Duodenal mucosa (tissue), 2 donors: Measurements from ENCODE around the gene HEXIM2.

Experiments used
- H3K27ac ChIP-seq: one replicate; pipeline ENCODE4 v1.7.0; 2013; ENCODE audit warnings: low read depth, low read length
- H3K27me3 ChIP-seq, 2 donors: one replicate each; pipeline ENCODE4 v1.7.0; 2013; ENCODE audit warnings: low read length in 2 of 2, control low read depth in 1 of 2; ENCODE audit not compliant: insufficient read depth in 2 of 2, control insufficient read depth in 1 of 2
- H3K36me3 ChIP-seq, 2 donors: one replicate each; pipeline ENCODE4 v1.7.0; 2013; ENCODE audit warnings: low read length in 2 of 2, control low read depth in 1 of 2; ENCODE audit not compliant: insufficient read depth in 2 of 2, control insufficient read depth in 1 of 2
- H3K4me1 ChIP-seq, 2 donors: one replicate each; pipeline ENCODE4 v1.7.0; 2013; ENCODE audit warnings: low read length in 2 of 2, control low read depth in 1 of 2; ENCODE audit not compliant: insufficient read depth in 2 of 2, control insufficient read depth in 1 of 2
- H3K4me3 ChIP-seq, 2 donors: one replicate each; pipeline ENCODE4 v1.7.0; 2013; ENCODE audit warnings: low read length in 2 of 2, low read depth in 1 of 2
- H3K9ac ChIP-seq, 2 donors: one replicate each; pipeline ENCODE4 v1.7.0; 2013; ENCODE audit warnings: low read length in 2 of 2, low read depth in 1 of 2
- H3K9me3 ChIP-seq, 2 donors: one replicate each; pipeline ENCODE4 v1.7.0; 2013; ENCODE audit warnings: low read length in 2 of 2, control low read depth in 1 of 2; ENCODE audit not compliant: control insufficient read depth in 1 of 2

The HEXIM2 gene

DNA sequence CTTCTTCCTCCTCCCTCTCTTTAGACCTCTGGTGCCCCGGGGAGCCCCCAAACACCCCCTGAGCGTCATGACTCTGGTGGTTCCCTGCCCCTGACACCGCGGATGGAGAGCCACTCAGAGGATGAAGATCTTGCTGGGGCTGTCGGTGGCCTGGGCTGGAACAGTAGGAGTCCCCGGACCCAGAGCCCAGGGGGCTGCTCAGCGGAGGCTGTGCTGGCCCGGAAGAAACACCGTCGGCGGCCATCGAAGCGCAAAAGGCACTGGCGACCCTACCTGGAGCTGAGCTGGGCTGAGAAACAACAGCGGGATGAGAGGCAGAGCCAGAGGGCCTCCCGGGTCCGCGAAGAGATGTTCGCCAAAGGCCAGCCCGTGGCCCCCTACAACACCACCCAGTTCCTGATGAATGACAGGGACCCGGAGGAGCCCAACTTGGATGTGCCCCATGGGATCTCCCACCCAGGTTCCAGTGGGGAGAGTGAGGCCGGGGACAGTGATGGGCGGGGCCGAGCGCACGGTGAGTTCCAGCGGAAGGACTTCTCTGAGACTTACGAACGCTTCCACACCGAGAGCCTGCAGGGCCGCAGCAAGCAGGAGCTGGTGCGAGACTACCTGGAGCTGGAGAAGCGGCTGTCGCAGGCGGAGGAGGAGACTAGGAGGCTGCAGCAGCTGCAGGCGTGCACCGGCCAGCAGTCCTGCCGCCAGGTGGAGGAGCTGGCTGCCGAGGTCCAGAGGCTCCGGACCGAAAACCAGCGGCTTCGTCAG is 7.5 kb downstream of the HEXIM2 start:
- Histone ChIP-seq H3K27me3 (no peaks in the 10 kb centered on the region), H3K27ac (no peak overlapping the region), H3K4me1 (peaks cover 22 to 33% of the 10 kb centered on the region in 2 donors), H3K9me3 (no peaks in the 10 kb centered on the region), H3K36me3 (peaks cover 0 to 3% of the 10 kb centered on the region in 2 donors), H3K4me3 (no peak overlapping the region), H3K9ac (no peak overlapping the region)

DNA sequence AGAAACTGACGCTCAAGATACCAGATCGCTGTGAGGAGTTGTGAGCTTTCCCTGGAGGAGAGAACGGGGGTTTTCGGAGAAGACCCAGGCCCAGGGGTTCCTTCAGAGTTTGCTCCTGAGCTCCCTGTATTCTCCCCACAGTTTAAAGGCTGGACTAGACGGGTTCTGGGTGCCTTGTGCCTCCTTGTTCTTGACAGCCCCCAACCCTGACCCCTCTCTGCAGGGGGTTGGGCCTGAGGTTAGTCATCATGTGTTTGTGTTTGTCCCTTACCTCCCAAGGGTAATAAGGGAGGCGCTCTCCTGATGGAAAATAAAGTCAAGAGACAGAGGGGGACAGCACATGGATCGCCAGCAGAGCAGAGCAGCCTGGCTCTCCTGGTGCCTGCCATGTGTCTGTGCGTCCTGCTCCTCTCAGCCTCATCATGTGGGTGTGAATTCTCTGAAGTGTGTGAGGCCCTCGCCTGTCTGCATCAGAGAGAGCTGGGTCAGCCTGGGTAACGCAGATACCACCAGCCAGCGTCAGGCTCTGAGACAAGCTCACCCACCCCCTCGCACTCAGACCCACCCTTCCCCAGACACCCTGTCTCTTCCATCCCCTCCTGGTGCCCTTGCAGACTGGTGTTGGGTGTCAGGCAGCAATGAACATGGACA is 8.7 kb downstream of the HEXIM2 start:
- no peak overlapping the region for H3K4me3 ChIP-seq
- H3K27me3 ChIP-seq = no peaks in the 10 kb centered on the region
- no peaks in the 10 kb centered on the region for H3K36me3 ChIP-seq
- peak overlapping the region; percentile 63 for H3K27ac ChIP-seq
- H3K4me1 ChIP-seq = peaks cover 22 to 33% of the 10 kb centered on the region in 2 donors
- peak overlapping the region in 1 of 2 donors; percentile 71 for H3K9ac ChIP-seq
- no peaks in the 10 kb centered on the region for H3K9me3 ChIP-seq

DNA sequence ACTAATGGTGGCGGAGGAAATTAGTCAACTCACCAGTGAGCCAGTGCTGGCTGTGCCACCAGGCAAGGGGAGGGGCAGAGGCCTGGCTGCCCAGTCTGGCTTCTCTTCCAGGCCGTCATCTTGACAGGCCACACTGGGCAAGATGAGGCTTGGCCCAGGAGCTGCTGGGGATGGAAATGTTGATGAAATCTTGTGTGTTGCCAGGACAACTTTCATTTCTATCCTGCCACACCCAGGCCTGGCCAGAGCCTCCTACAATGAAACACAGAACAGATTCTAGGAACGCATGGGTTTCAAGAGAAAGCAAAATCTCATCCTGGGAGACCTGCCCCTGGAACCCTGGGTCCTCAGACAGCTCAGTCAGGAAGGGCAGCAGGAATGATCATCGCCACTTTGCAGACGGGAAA is 9.3 kb downstream of the HEXIM2 start:
- Histone ChIP-seq H3K9me3 (no peaks in the 10 kb centered on the region), H3K36me3 (no peaks in the 10 kb centered on the region), H3K4me3 (peak overlapping the region; percentile 24 to 60), H3K27ac (peak overlapping the region; percentile 63), H3K9ac (peak overlapping the region; percentile 55 to 71), H3K27me3 (no peaks in the 10 kb centered on the region), H3K4me1 (peaks cover 23 to 36% of the 10 kb centered on the region in 2 donors)

DNA sequence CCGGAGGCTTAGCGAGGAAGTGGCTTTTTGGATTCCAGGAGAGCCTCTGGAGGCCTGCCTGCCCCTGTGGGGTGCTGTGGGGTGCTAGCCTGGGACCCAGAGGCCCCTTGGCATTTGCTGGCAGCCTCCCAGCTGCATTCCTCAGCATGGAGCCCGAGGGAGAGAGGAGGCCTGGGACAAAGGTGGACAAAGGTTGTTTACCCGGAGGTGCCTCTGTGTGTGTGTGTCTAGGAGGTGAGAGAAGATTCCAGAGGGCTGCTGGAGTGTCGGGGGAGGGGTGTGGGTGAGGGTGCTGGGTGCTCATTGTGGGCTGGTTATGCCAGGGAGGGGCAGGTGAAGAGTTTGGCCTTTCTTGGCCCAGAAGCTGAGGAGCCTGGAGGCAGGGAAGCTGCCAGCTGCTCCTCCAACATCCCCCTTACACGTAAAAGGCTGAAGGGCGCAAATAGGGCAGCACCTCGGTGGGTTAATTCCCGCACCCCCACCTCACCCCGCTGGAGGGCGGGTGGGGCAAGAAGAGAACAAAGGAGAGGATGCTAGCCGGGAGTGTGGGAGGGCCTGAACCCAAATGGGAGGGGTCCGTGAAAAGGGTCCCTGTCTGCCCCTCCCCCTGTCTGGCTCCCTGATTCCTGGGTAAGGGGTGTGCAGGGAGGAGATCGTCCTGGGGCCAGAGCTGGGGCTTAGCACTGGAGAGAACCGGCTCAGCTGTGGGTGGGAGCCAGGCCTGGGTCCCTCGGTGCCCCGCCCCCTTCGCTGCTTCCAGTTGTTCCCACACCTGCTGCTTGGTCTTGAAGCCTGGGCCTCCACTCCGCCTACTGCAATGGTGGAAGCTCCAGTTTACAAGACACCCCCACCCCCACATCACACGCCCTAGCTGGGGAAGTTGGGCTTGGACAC is 9.9 kb downstream of the HEXIM2 start:
- Histone ChIP-seq H3K9me3 (no peaks in the 10 kb centered on the region), H3K36me3 (no peaks in the 10 kb centered on the region), H3K4me1 (peaks cover 26 to 40% of the 10 kb centered on the region in 2 donors), H3K27me3 (no peaks in the 10 kb centered on the region), H3K27ac (peak overlapping the region; percentile 63), H3K4me3 (peak overlapping the region; percentile 59 to 60), H3K9ac (peak overlapping the region; percentile 55 to 71)

DNA sequence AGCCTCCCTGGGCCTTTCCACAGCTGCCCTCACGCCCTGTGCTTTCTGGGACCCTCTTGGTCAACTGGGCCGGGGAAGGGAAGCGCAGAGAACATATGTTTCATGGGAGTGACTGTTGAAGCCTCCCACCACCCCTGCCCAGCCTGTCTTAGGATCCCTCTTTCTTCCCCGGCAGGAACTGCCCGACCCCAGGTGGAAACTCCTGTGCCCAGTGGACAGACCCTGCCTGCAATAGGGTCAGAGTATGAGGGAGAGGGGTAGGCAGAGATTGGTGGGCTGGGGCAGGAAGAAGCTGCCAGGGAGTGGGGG is 10.5 kb downstream of the HEXIM2 start:
- peak overlapping the region; percentile 54 to 55 for H3K9ac ChIP-seq
- H3K27me3 ChIP-seq = no peaks in the 10 kb centered on the region
- H3K4me3 ChIP-seq = peak overlapping the region; percentile 59 to 60
- H3K36me3 ChIP-seq = no peaks in the 10 kb centered on the region
- no peaks in the 10 kb centered on the region for H3K9me3 ChIP-seq
- peaks cover 26 to 40% of the 10 kb centered on the region in 2 donors for H3K4me1 ChIP-seq
- peak overlapping the region; percentile 63 for H3K27ac ChIP-seq

DNA sequence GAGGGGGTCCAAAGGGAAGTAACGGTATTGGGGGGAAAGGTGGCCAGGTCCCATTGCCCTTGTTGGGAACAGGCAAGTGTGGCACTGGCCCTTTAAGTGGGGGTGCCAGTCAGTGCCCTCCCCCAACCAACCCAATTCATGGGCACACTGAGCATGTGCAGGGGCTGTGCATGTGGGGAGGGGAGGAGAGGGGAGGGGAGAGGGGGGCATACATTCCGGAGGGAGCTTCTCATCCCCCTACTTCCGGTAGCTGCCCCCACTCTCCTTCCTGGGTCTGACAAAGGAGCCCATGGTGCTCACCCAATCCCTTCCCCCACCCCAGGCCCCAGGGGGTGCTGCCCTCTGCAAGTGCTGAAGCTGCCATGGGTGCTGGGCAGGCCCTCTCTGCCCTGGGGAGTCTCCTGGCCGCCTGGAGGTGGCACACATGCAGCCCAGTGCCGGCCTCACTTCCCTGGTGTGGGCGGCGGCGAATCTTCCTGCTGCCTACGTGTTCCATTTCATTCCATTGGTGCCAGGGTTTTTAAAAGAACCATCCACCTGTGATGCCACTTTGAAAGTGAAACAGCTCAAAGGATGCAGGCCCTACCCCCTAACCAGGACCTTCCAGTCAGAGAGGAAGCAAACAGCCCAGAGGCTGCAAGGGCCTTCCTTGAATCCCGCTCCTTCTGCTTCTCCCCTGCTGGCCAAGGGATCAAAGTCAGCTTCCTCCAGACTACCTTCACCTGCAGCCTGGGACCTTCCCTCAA is 11.0 kb downstream of the HEXIM2 start:
- peak overlapping the region; percentile 55 to 66 for H3K9ac ChIP-seq
- no peaks in the 10 kb centered on the region for H3K27me3 ChIP-seq
- peaks cover 26 to 40% of the 10 kb centered on the region in 2 donors for H3K4me1 ChIP-seq
- H3K4me3 ChIP-seq = peak overlapping the region; percentile 59 to 60
- H3K36me3 ChIP-seq = no peaks in the 10 kb centered on the region
- peak overlapping the region; percentile 63 for H3K27ac ChIP-seq
- H3K9me3 ChIP-seq = no peaks in the 10 kb centered on the region

DNA sequence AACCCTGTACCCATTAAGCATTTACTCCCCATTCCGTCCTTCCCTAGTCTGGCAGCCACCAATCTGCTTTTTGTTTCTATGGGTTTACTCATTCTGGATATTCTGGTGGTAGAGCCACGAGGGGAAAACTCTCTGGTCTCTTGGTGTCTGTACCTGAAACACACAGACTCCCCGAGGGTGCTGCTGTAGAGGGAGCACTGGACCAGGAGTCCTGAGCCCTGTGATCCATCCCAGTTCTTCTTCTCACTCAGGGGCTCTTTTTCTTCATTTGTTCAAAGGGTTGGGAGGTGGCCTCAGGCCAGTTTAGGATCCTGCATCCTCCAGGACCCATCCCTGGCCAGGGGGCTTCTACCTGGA is 14.1 kb downstream of the HEXIM2 start:
- Histone ChIP-seq H3K4me3 (no peak overlapping the region), H3K4me1 (peaks cover 23 to 35% of the 10 kb centered on the region in 2 donors), H3K27ac (no peak overlapping the region), H3K9me3 (no peaks in the 10 kb centered on the region), H3K27me3 (no peaks in the 10 kb centered on the region), H3K36me3 (no peaks in the 10 kb centered on the region), H3K9ac (no peak overlapping the region)

DNA sequence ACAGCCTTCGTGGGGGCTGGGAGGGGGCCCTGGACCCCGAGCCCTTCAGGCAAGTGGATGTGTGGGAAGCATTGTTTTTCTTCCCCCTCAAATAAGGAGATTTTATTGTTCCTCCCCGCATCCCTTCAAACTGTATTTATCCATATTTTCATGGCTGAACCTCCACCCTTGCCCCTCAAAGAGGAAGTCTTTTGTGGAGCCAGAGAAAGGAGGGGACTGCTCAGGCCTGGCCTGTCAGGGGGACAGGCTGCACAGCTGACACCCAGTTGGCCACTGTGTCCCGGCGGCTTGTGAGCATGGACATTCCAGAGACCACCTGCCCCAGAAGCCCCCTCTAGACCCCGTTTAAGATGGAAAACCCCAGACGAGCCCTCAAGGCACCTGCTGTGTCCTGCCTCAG is 15.9 kb downstream of the HEXIM2 start:
- Histone ChIP-seq H3K36me3 (no peaks in the 10 kb centered on the region), H3K4me3 (no peak overlapping the region), H3K9me3 (no peaks in the 10 kb centered on the region), H3K9ac (no peak overlapping the region), H3K27ac (no peak overlapping the region), H3K4me1 (peaks cover 4 to 17% of the 10 kb centered on the region in 2 donors), H3K27me3 (no peaks in the 10 kb centered on the region)

DNA sequence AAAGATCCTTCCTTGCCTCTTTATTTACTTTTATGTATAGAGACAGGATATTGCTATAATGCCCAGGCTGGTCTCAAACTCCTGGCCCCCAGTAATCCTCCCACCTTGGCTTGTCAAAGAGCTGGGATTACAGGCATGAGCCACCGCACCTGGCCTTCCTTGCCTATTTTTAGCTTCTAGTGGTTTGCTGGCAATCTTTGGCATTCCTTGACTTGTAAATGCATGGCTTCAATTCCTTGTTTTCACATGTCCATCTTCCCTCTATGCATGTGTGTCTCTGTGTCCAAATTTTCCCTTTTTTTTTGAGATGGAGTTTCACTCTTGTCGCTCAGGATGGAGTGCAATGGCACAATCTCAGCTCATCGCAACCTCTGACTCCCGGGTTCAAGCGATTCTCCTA is 22.5 kb downstream of the HEXIM2 start:
- Histone ChIP-seq H3K27me3 (no peaks in the 10 kb centered on the region), H3K27ac (no peak overlapping the region), H3K9ac (no peak overlapping the region), H3K36me3 (no peaks in the 10 kb centered on the region), H3K4me3 (no peak overlapping the region), H3K9me3 (no peaks in the 10 kb centered on the region), H3K4me1 (no peaks in the 10 kb centered on the region)
